Endothelial cell of umbilical vein (primary cell): ENCODE data around the gene PCSK6.

ENCODE experiments used
- CTCF ChIP-seq, 2 donors: IDR thresholded peaks; 1 replicate in 1 of 2; 2 replicates in 1 of 2; pipeline ENCODE4 v1.5.1; 2011; ENCODE audit warnings: low read length in 2 of 2, mild to moderate bottlenecking in 2 of 2, moderate library complexity in 2 of 2, control low read depth in 1 of 2, inconsistent platforms in 1 of 2, low read depth in 1 of 2; ENCODE audit not compliant: insufficient read depth in 1 of 2; ENCODE audit errors: extremely low read depth in 1 of 2
- EZH2 ChIP-seq: IDR thresholded peaks from 2 replicates; pipeline ENCODE4 v1.6.1; 2012; ENCODE audit warnings: borderline replicate concordance, low read depth, mild to moderate bottlenecking, moderate library complexity, low read length, inconsistent platforms; ENCODE audit not compliant: severe bottlenecking
- GATA2 ChIP-seq: IDR thresholded peaks from 2 replicates; pipeline ENCODE4 v1.7.0; 2011; ENCODE audit warnings: low read depth, mild to moderate bottlenecking, moderate library complexity, mixed read lengths, low read length; ENCODE audit not compliant: insufficient read length, insufficient read depth
- MAX ChIP-seq: IDR thresholded peaks from 2 replicates; pipeline ENCODE4 v1.6.1; 2011; ENCODE audit not compliant: insufficient read depth, insufficient read length
- POLR2A ChIP-seq: IDR thresholded peaks from 2 replicates; pipeline ENCODE4 v1.6.1; 2012; ENCODE audit warnings: low read depth, mild to moderate bottlenecking, control low read depth, low read length
- POLR2AphosphoS5 ChIP-seq: IDR thresholded peaks from 2 replicates; pipeline ENCODE4 v1.6.1; 2012; ENCODE audit warnings: low read depth, mild to moderate bottlenecking, control low read depth, low read length, moderate library complexity; ENCODE audit not compliant: insufficient read depth

- no peak for TF ChIP-seq CTCF (IDR thresholded peaks at IDR 0.05; ENCODE audit: extremely low read depth in 1 of 2, insufficient read depth in 1 of 2, low read depth in 1 of 2, low read length in 2 of 2)
- TF ChIP-seq POLR2A: no peak
- no peak for TF ChIP-seq POLR2AphosphoS5
- TF ChIP-seq EZH2: no peak
- TF ChIP-seq MAX: no peak
- TF ChIP-seq GATA2: no peak
Measured at GRCh38 chr15:101327147-101327740, 162.3 kb downstream of the PCSK6 start.
